GM19035 (cell line): ENCODE results near the gene ULK4.
"Not testable (repeated sequence)": the region's sequence is repeated elsewhere in the genome, so short reads cannot be mapped to it uniquely, and the experiment has no call there.

Experiments
- ATAC-seq: cut with Tn5 transposase; IDR thresholded peaks from one replicate; pipeline ENCODE4 v1.9.1; 2021; ENCODE audit not compliant: unreplicated experiment

ULK4 gene

GRCh38 chr3:41961751-41962679, at the start of gene ULK4:
Gene ULK4, minus strand, starts transcription at chr3:41962103. Its CDS starts 7,344 bp downstream, at chr3:41954759.
- ATAC-seq, result peak; percentile 94

GRCh38 chr3:42010530-42010929, 48.6 kb upstream of the ULK4 start:
- ATAC-seq, result no peak

GRCh38 chr3:42009456-42009855, 47.6 kb upstream of the ULK4 start:
- ATAC-seq, result no peak

GRCh38 chr3:42007785-42008184, 45.9 kb upstream of the ULK4 start:
- no peak for ATAC-seq

- ATAC-seq, result no peak
Observed at GRCh38 chr3:42005401-42005800, 43.5 kb upstream of the ULK4 start.

GRCh38 chr3:42002790-42003189, 40.9 kb upstream of the ULK4 start:
- ATAC-seq, result no peak

GRCh38 chr3:42001777-42002176, 39.9 kb upstream of the ULK4 start:
- no peak for ATAC-seq

- no peak for ATAC-seq
Observed at GRCh38 chr3:41999909-42000308, 38.0 kb upstream of the ULK4 start.

- no peak for ATAC-seq
Observed at GRCh38 chr3:41997702-41998550, 36.0 kb upstream of the ULK4 start.

GRCh38 chr3:41991437-41991836, 29.5 kb upstream of the ULK4 start:
- ATAC-seq, result no peak

- no peak for ATAC-seq
Observed at GRCh38 chr3:41989518-41989917, 27.6 kb upstream of the ULK4 start.

- ATAC-seq, result no peak
Observed at GRCh38 chr3:41987627-41988026, 25.7 kb upstream of the ULK4 start.

- no peak for ATAC-seq
Observed at GRCh38 chr3:41986561-41986960, 24.7 kb upstream of the ULK4 start.

GRCh38 chr3:41985018-41985417, 23.1 kb upstream of the ULK4 start:
- no peak for ATAC-seq

GRCh38 chr3:41983091-41983490, 21.2 kb upstream of the ULK4 start:
- not testable (repeated sequence) for ATAC-seq

- not testable (repeated sequence) for ATAC-seq
Observed at GRCh38 chr3:41977401-41977800, 15.5 kb upstream of the ULK4 start.

- ATAC-seq, result no peak
Observed at GRCh38 chr3:41975416-41976103, 13.7 kb upstream of the ULK4 start.

- no peak for ATAC-seq
Observed at GRCh38 chr3:41974223-41974622, 12.3 kb upstream of the ULK4 start.

- no peak for ATAC-seq
Observed at GRCh38 chr3:41972802-41973201, 10.9 kb upstream of the ULK4 start.

GRCh38 chr3:41966206-41966605, 4.3 kb upstream of the ULK4 start:
- no peak for ATAC-seq

GRCh38 chr3:41963823-41964222, 1.9 kb upstream of the ULK4 start:
- no peak for ATAC-seq
